ENCODE data around the gene ZNF776.
"Not testable (repeated sequence)": the region's sequence is repeated elsewhere in the genome, so short reads cannot be mapped to it uniquely, and the experiment has no call there.

The ZNF776 gene

GRCh38 chr19:57778336-57778735, 31.7 kb downstream of the ZNF776 start:
- Histone ChIP-seq H3K27ac (ENCODE audit: low read depth, low read length) (no peak overlapping the region), H3K27me3 (ENCODE audit: control insufficient read depth, insufficient read depth, low read length) (no peaks in the 10 kb centered on the region), H3K36me3 (ENCODE audit: control insufficient read depth, insufficient read depth, low read length) (peaks cover 74% of the 10 kb centered on the region), H3K9me3 (ENCODE audit: control insufficient read depth, insufficient read depth, low read depth, low read length) (peaks cover 29% of the 10 kb centered on the region), H3K4me1 (ENCODE audit: control insufficient read depth, insufficient read depth, low read length) (no peaks in the 10 kb centered on the region), H3K9ac (ENCODE audit: low read length) (no peak overlapping the region), H3K4me3 (ENCODE audit: low read depth, low read length) (no peak overlapping the region)

GRCh38 chr19:57779220-57779845, 32.7 kb downstream of the ZNF776 start:
- no peaks in the 10 kb centered on the region for H3K4me1 ChIP-seq (ENCODE audit: control insufficient read depth, insufficient read depth, low read length)
- H3K9me3 ChIP-seq (ENCODE audit: control insufficient read depth, insufficient read depth, low read depth, low read length): peaks cover 29% of the 10 kb centered on the region
- no peaks in the 10 kb centered on the region for H3K27me3 ChIP-seq (ENCODE audit: control insufficient read depth, insufficient read depth, low read length)
- H3K9ac ChIP-seq (ENCODE audit: low read length): no peak overlapping the region
- H3K4me3 ChIP-seq (ENCODE audit: low read depth, low read length): no peak overlapping the region
- no peak overlapping the region for H3K27ac ChIP-seq (ENCODE audit: low read depth, low read length)
- H3K36me3 ChIP-seq (ENCODE audit: control insufficient read depth, insufficient read depth, low read length): peaks cover 72% of the 10 kb centered on the region

GRCh38 chr19:57786286-57786685, 39.7 kb downstream of the ZNF776 start:
- no peaks in the 10 kb centered on the region for H3K27me3 ChIP-seq (ENCODE audit: control insufficient read depth, insufficient read depth, low read length)
- peaks cover 8% of the 10 kb centered on the region for H3K9me3 ChIP-seq (ENCODE audit: control insufficient read depth, insufficient read depth, low read depth, low read length)
- peaks cover 10% of the 10 kb centered on the region; the same call in 1 of the 2 replicates for H3K4me1 ChIP-seq (ENCODE audit: control insufficient read depth, insufficient read depth, low read length)
- no peak overlapping the region for H3K27ac ChIP-seq (ENCODE audit: low read depth, low read length)
- peaks cover 25% of the 10 kb centered on the region for H3K36me3 ChIP-seq (ENCODE audit: control insufficient read depth, insufficient read depth, low read length)
- no peak overlapping the region for H3K4me3 ChIP-seq (ENCODE audit: low read depth, low read length)
- no peak overlapping the region for H3K9ac ChIP-seq (ENCODE audit: low read length)

GRCh38 chr19:57786906-57787305, 40.3 kb downstream of the ZNF776 start:
- Histone ChIP-seq H3K36me3 (ENCODE audit: control insufficient read depth, insufficient read depth, low read length) (peaks cover 20% of the 10 kb centered on the region), H3K4me3 (ENCODE audit: low read depth, low read length) (no peak overlapping the region), H3K4me1 (ENCODE audit: control insufficient read depth, insufficient read depth, low read length) (peaks cover 10% of the 10 kb centered on the region; the same call in 1 of the 2 replicates), H3K9me3 (ENCODE audit: control insufficient read depth, insufficient read depth, low read depth, low read length) (peaks cover 6% of the 10 kb centered on the region), H3K27me3 (ENCODE audit: control insufficient read depth, insufficient read depth, low read length) (no peaks in the 10 kb centered on the region), H3K27ac (ENCODE audit: low read depth, low read length) (no peak overlapping the region), H3K9ac (ENCODE audit: low read length) (no peak overlapping the region)

GRCh38 chr19:57788114-57788692, 41.6 kb downstream of the ZNF776 start:
- peaks cover 6% of the 10 kb centered on the region for H3K9me3 ChIP-seq (ENCODE audit: control insufficient read depth, insufficient read depth, low read depth, low read length)
- H3K27me3 ChIP-seq (ENCODE audit: control insufficient read depth, insufficient read depth, low read length): no peaks in the 10 kb centered on the region
- peaks cover 10% of the 10 kb centered on the region; the same call in 1 of the 2 replicates for H3K4me1 ChIP-seq (ENCODE audit: control insufficient read depth, insufficient read depth, low read length)
- no peak overlapping the region for H3K4me3 ChIP-seq (ENCODE audit: low read depth, low read length)
- H3K9ac ChIP-seq (ENCODE audit: low read length): no peak overlapping the region
- peaks cover 18% of the 10 kb centered on the region for H3K36me3 ChIP-seq (ENCODE audit: control insufficient read depth, insufficient read depth, low read length)
- no peak overlapping the region for H3K27ac ChIP-seq (ENCODE audit: low read depth, low read length)

- Histone ChIP-seq H3K27me3 (ENCODE audit: control insufficient read depth, insufficient read depth, low read length) (no peaks in the 10 kb centered on the region), H3K36me3 (ENCODE audit: control insufficient read depth, insufficient read depth, low read length) (peaks cover 18% of the 10 kb centered on the region), H3K27ac (ENCODE audit: low read depth, low read length) (no peak overlapping the region), H3K4me3 (ENCODE audit: low read depth, low read length) (no peak overlapping the region), H3K4me1 (ENCODE audit: control insufficient read depth, insufficient read depth, low read length) (peaks cover 10% of the 10 kb centered on the region; the same call in 1 of the 2 replicates), H3K9me3 (ENCODE audit: control insufficient read depth, insufficient read depth, low read depth, low read length) (peaks cover 6% of the 10 kb centered on the region), H3K9ac (ENCODE audit: low read length) (no peak overlapping the region)
These were observed 42.7 kb downstream of the ZNF776 start for GRCh38 chr19:57789288-57789687.

- H3K4me3 ChIP-seq (ENCODE audit: low read depth, low read length); H3K36me3 ChIP-seq (ENCODE audit: control insufficient read depth, insufficient read depth, low read length); H3K27me3 ChIP-seq (ENCODE audit: control insufficient read depth, insufficient read depth, low read length); H3K9ac ChIP-seq (ENCODE audit: low read length); H3K9me3 ChIP-seq (ENCODE audit: control insufficient read depth, insufficient read depth, low read depth, low read length); H3K27ac ChIP-seq (ENCODE audit: low read depth, low read length): not testable (repeated sequence)
- peaks cover 27% of the 10 kb centered on the region for H3K4me1 ChIP-seq (ENCODE audit: control insufficient read depth, insufficient read depth, low read length)
These were observed 50.0 kb downstream of the ZNF776 start for GRCh38 chr19:57796580-57796979.

GRCh38 chr19:57800696-57801095, 54.1 kb downstream of the ZNF776 start:
- no peaks in the 10 kb centered on the region for H3K27me3 ChIP-seq (ENCODE audit: control insufficient read depth, insufficient read depth, low read length)
- H3K9me3 ChIP-seq (ENCODE audit: control insufficient read depth, insufficient read depth, low read depth, low read length): no peaks in the 10 kb centered on the region
- peak overlapping the region; percentile 79; the same call in 1 of the 2 replicates for H3K27ac ChIP-seq (ENCODE audit: low read depth, low read length)
- H3K4me3 ChIP-seq (ENCODE audit: low read depth, low read length): 0 out of 2 replicates have a peak overlapping the region, but pooled peaks have one; percentile 25
- peaks cover 48% of the 10 kb centered on the region for H3K4me1 ChIP-seq (ENCODE audit: control insufficient read depth, insufficient read depth, low read length)
- peak overlapping the region; percentile 55 for H3K9ac ChIP-seq (ENCODE audit: low read length)
- H3K36me3 ChIP-seq (ENCODE audit: control insufficient read depth, insufficient read depth, low read length): peaks cover 8% of the 10 kb centered on the region; the same call in 1 of the 2 replicates

GRCh38 chr19:57802269-57802668, 55.7 kb downstream of the ZNF776 start:
- H3K9me3 ChIP-seq (ENCODE audit: control insufficient read depth, insufficient read depth, low read depth, low read length): no peaks in the 10 kb centered on the region
- peak overlapping the region; percentile 83 for H3K27ac ChIP-seq (ENCODE audit: low read depth, low read length)
- peaks cover 12% of the 10 kb centered on the region; the same call in 1 of the 2 replicates for H3K36me3 ChIP-seq (ENCODE audit: control insufficient read depth, insufficient read depth, low read length)
- no peaks in the 10 kb centered on the region for H3K27me3 ChIP-seq (ENCODE audit: control insufficient read depth, insufficient read depth, low read length)
- peaks cover 50% of the 10 kb centered on the region for H3K4me1 ChIP-seq (ENCODE audit: control insufficient read depth, insufficient read depth, low read length)
- H3K4me3 ChIP-seq (ENCODE audit: low read depth, low read length): no peak overlapping the region
- H3K9ac ChIP-seq (ENCODE audit: low read length): peak overlapping the region; percentile 48

GRCh38 chr19:57803265-57803593, 56.6 kb downstream of the ZNF776 start:
- peak overlapping the region; percentile 94 for H3K9ac ChIP-seq (ENCODE audit: low read length)
- H3K27me3 ChIP-seq (ENCODE audit: control insufficient read depth, insufficient read depth, low read length): no peaks in the 10 kb centered on the region
- H3K4me1 ChIP-seq (ENCODE audit: control insufficient read depth, insufficient read depth, low read length): peaks cover 50% of the 10 kb centered on the region
- peak overlapping the region; percentile 73 for H3K4me3 ChIP-seq (ENCODE audit: low read depth, low read length)
- H3K27ac ChIP-seq (ENCODE audit: low read depth, low read length): peak overlapping the region; percentile 98
- no peaks in the 10 kb centered on the region for H3K9me3 ChIP-seq (ENCODE audit: control insufficient read depth, insufficient read depth, low read depth, low read length)
- peaks cover 22% of the 10 kb centered on the region for H3K36me3 ChIP-seq (ENCODE audit: control insufficient read depth, insufficient read depth, low read length)

GRCh38 chr19:57803594-57804325, 57.1 kb downstream of the ZNF776 start:
- Histone ChIP-seq H3K27me3 (ENCODE audit: control insufficient read depth, insufficient read depth, low read length) (no peaks in the 10 kb centered on the region), H3K4me1 (ENCODE audit: control insufficient read depth, insufficient read depth, low read length) (peaks cover 50% of the 10 kb centered on the region), H3K9ac (ENCODE audit: low read length) (peak overlapping the region; percentile 94), H3K27ac (ENCODE audit: low read depth, low read length) (peak overlapping the region; percentile 98), H3K4me3 (ENCODE audit: low read depth, low read length) (peak overlapping the region; percentile 73), H3K36me3 (ENCODE audit: control insufficient read depth, insufficient read depth, low read length) (peaks cover 26% of the 10 kb centered on the region), H3K9me3 (ENCODE audit: control insufficient read depth, insufficient read depth, low read depth, low read length) (no peaks in the 10 kb centered on the region)
